ENCODE measurements around the gene DDX6.
"Not testable (repeated sequence)": the region's sequence is repeated elsewhere in the genome, so short reads cannot be mapped to it uniquely, and the experiment has no call there.

DDX6 gene

GRCh38 chr11:118740892-118741291 lies 50.1 kb downstream of the DDX6 start:
- no peak for DNase-seq (ENCODE audit: low spot score)

GRCh38 chr11:118735203-118735602 lies 55.8 kb downstream of the DDX6 start:
- no peak for DNase-seq (ENCODE audit: low spot score)

GRCh38 chr11:118734031-118734430 lies 56.9 kb downstream of the DDX6 start:
- no peak for DNase-seq (ENCODE audit: low spot score)

GRCh38 chr11:118729753-118730152 lies 61.2 kb downstream of the DDX6 start:
- DNase-seq (ENCODE audit: low spot score) = not testable (repeated sequence)

- DNase-seq (ENCODE audit: low spot score) = not testable (repeated sequence)
Observed at GRCh38 chr11:118728112-118728511, 62.9 kb downstream of the DDX6 start.

GRCh38 chr11:118727721-118728066 lies 63.3 kb downstream of the DDX6 start:
- DNase-seq (ENCODE audit: low spot score) = not testable (repeated sequence)

- not testable (repeated sequence) for DNase-seq (ENCODE audit: low spot score)
Observed at GRCh38 chr11:118727001-118727720, 63.8 kb downstream of the DDX6 start.

- not testable (repeated sequence) for DNase-seq (ENCODE audit: low spot score)
Observed at GRCh38 chr11:118721478-118722015, 69.4 kb downstream of the DDX6 start.

- not testable (repeated sequence) for DNase-seq (ENCODE audit: low spot score)
Observed at GRCh38 chr11:118720740-118721139, 70.2 kb downstream of the DDX6 start.

- DNase-seq (ENCODE audit: low spot score) = not testable (repeated sequence)
Observed at GRCh38 chr11:118720078-118720477, 70.9 kb downstream of the DDX6 start.

- not testable (repeated sequence) for DNase-seq (ENCODE audit: low spot score)
Observed at GRCh38 chr11:118718562-118718961, 72.4 kb downstream of the DDX6 start.

GRCh38 chr11:118717733-118718132 lies 73.2 kb downstream of the DDX6 start:
- not testable (repeated sequence) for DNase-seq (ENCODE audit: low spot score)

- not testable (repeated sequence) for DNase-seq (ENCODE audit: low spot score)
Observed at GRCh38 chr11:118717221-118717620, 73.7 kb downstream of the DDX6 start.

GRCh38 chr11:118715837-118716260 lies 75.1 kb downstream of the DDX6 start:
- DNase-seq (ENCODE audit: low spot score) = no peak

GRCh38 chr11:118715245-118715831 lies 75.6 kb downstream of the DDX6 start:
- no peak for DNase-seq (ENCODE audit: low spot score)

GRCh38 chr11:118714816-118715215 lies 76.1 kb downstream of the DDX6 start:
- no peak for DNase-seq (ENCODE audit: low spot score)

GRCh38 chr11:118714416-118714815 lies 76.5 kb downstream of the DDX6 start:
- not testable (repeated sequence) for DNase-seq (ENCODE audit: low spot score)

- DNase-seq (ENCODE audit: low spot score) = no peak
Observed at GRCh38 chr11:118708296-118708695, 82.7 kb downstream of the DDX6 start.

GRCh38 chr11:118706546-118706825 lies 84.5 kb downstream of the DDX6 start:
- DNase-seq (ENCODE audit: low spot score) = no peak

GRCh38 chr11:118705791-118706545 lies 85.0 kb downstream of the DDX6 start:
- DNase-seq (ENCODE audit: low spot score) = no peak

GRCh38 chr11:118705111-118705741 lies 85.7 kb downstream of the DDX6 start:
- DNase-seq (ENCODE audit: low spot score) = no peak

GRCh38 chr11:118703563-118704106 lies 87.3 kb downstream of the DDX6 start:
- no peak for DNase-seq (ENCODE audit: low spot score)
